Left ventricle myocardium inferior (tissue), 1 donor: Measurements from ENCODE around the gene IPO9. TPM values are rescaled to one million over a fixed set of nuclear protein-coding genes. Genes with fewer than 3 reads are reported as not detected.

ENCODE experiments used
- DNase-seq: peaks from one replicate; pipeline ENCODE4 v3.0.0-alpha.2; 2020
- H3K27ac ChIP-seq: fragments of 200-600 bp; replicated peaks from 2 replicates; pipeline ENCODE4 v1.8.0; 2021
- H3K27me3 ChIP-seq: fragments of 200-600 bp; 2 replicates; pipeline ENCODE4 v1.8.0; 2021; ENCODE audit warnings: low read depth
- H3K36me3 ChIP-seq: fragments of 200-600 bp; 2 replicates; pipeline ENCODE4 v1.8.0; 2021
- H3K4me1 ChIP-seq: fragments of 200-600 bp; 2 replicates; pipeline ENCODE4 v1.8.0; 2021
- H3K4me3 ChIP-seq: fragments of 200-600 bp; 2 replicates; pipeline ENCODE4 v1.8.0; 2021; ENCODE audit warnings: mild to moderate bottlenecking, moderate library complexity
- H3K9me3 ChIP-seq: fragments of 200-600 bp; replicated peaks from 2 replicates; pipeline ENCODE4 v1.8.0; 2021
- intact Hi-C: fragments of 100-400 bp; cut with micrococcal nuclease; formaldehyde crosslinking; loops from one replicate; pipeline ENCODE4 v1.11.0; 2022
- total RNA-seq: library from RNA; stranded (reverse); fragmentation: NEBNext Ultra II Directional; extraction: Animal tissue kit (Norgen Biotek cat#: 25700); gene quantifications from one replicate; pipeline ENCODE4 v1.2.1, GENCODE V29; 2021
- TF ChIP-seq, protein P1 (sequence below): fragments of 200-600 bp; IDR thresholded peaks from 2 replicates; pipeline ENCODE4 v1.8.0; 2021; ENCODE audit warnings: antibody characterized with exemption, mild to moderate bottlenecking, borderline replicate concordance
- donor health status: DM: no; HTN: yes; CAD: no; lungs with severe emphysema.

The IPO9 gene
- total RNA-seq, 1 donor from 2014 or later: 20.1 TPM

GRCh38 chr1:201889090-201889968, 60.4 kb downstream of the IPO9 start:
- no peak for DNase-seq
- Histone ChIP-seq H3K36me3 (peaks cover 10% of the 10 kb centered on the region), H3K9me3 (no peaks in the 10 kb centered on the region), H3K4me3 (peak overlapping the region; percentile 93), H3K27me3 (no peaks in the 10 kb centered on the region), H3K4me1 (peaks cover 66% of the 10 kb centered on the region), H3K27ac (peak overlapping the region; percentile 90)
- intact Hi-C loops: no loop called here
- TF ChIP-seq, protein P1, sequence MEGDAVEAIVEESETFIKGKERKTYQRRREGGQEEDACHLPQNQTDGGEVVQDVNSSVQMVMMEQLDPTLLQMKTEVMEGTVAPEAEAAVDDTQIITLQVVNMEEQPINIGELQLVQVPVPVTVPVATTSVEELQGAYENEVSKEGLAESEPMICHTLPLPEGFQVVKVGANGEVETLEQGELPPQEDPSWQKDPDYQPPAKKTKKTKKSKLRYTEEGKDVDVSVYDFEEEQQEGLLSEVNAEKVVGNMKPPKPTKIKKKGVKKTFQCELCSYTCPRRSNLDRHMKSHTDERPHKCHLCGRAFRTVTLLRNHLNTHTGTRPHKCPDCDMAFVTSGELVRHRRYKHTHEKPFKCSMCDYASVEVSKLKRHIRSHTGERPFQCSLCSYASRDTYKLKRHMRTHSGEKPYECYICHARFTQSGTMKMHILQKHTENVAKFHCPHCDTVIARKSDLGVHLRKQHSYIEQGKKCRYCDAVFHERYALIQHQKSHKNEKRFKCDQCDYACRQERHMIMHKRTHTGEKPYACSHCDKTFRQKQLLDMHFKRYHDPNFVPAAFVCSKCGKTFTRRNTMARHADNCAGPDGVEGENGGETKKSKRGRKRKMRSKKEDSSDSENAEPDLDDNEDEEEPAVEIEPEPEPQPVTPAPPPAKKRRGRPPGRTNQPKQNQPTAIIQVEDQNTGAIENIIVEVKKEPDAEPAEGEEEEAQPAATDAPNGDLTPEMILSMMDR: no peak

GRCh38 chr1:201890223-201890622, 61.3 kb downstream of the IPO9 start:
- Histone ChIP-seq H3K27me3 (no peaks in the 10 kb centered on the region), H3K27ac (peak overlapping the region; percentile 90), H3K36me3 (peaks cover 10% of the 10 kb centered on the region), H3K4me3 (peak overlapping the region; percentile 93), H3K4me1 (peaks cover 57% of the 10 kb centered on the region), H3K9me3 (no peaks in the 10 kb centered on the region)
- TF ChIP-seq, protein P1: no peak
- intact Hi-C loops: no loop called here
- no peak for DNase-seq

- no peak overlapping the region for H3K27ac ChIP-seq
- H3K9me3 ChIP-seq: no peaks in the 10 kb centered on the region
- intact Hi-C loops: no loop called here
- peaks cover 10% of the 10 kb centered on the region for H3K36me3 ChIP-seq
- TF ChIP-seq, protein P1: no peak
- no peak for DNase-seq
- no peak overlapping the region for H3K4me3 ChIP-seq
- peaks cover 54% of the 10 kb centered on the region for H3K4me1 ChIP-seq
- H3K27me3 ChIP-seq: no peaks in the 10 kb centered on the region
Observed at GRCh38 chr1:201890806-201891450, 62.0 kb downstream of the IPO9 start.

DNA sequence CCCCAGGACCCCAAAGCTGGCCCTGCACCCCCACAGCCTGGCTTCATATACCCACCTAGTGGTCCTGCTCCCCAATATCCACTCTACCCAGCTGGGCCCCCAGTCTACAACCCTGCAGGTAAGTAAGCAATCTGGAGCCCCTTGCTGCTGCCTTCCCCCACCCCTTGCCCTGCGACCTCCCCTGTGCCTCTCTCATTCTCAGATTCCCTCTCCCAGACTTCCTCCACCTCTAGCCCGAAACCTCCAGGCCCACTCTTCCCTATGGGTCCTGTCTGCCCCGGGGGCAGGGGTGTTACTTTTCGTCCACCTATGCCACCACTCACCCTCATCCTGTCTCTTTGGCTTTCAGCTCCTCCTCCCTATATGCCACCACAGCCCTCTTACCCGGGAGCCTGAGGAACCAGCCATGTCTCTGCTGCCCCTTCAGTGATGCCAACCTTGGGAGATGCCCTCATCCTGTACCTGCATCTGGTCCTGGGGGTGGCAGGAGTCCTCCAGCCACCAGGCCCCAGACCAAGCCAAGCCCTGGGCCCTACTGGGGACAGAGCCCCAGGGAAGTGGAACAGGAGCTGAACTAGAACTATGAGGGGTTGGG, 62.6 kb downstream of the IPO9 start:
- Histone ChIP-seq H3K9me3 (no peaks in the 10 kb centered on the region), H3K4me3 (no peak overlapping the region), H3K36me3 (peaks cover 10% of the 10 kb centered on the region), H3K4me1 (peaks cover 54% of the 10 kb centered on the region), H3K27ac (no peak overlapping the region), H3K27me3 (no peaks in the 10 kb centered on the region)
- DNase-seq: no peak
- TF ChIP-seq, protein P1: no peak
- intact Hi-C loops: no loop called here

DNA sequence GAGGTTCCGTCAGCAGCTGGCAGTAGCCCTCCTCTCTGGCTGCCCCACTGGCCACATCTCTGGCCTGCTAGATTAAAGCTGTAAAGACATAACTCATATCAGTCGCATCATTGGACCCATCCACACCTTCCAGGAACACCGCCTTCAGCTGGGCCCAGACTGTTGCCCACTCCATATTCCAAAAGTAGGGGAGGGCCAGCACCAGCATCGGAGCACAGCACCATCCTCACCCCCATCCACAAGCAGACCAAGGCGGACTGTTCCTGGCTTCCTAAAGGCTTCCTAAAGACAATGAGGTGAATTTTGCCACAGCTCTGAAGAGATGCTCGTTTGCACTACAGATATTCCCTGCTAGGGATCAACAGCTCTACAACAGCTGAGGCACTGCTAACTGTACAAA, 63.3 kb downstream of the IPO9 start:
- H3K36me3 ChIP-seq: peaks cover 10% of the 10 kb centered on the region
- intact Hi-C loops: no loop called here
- peaks cover 54% of the 10 kb centered on the region for H3K4me1 ChIP-seq
- no peak overlapping the region for H3K27ac ChIP-seq
- H3K9me3 ChIP-seq: no peaks in the 10 kb centered on the region
- no peak for DNase-seq
- TF ChIP-seq, protein P1: no peak
- H3K4me3 ChIP-seq: no peak overlapping the region
- no peaks in the 10 kb centered on the region for H3K27me3 ChIP-seq
